Panc1 (cell line): Measurements from ENCODE around the gene IL2RA. TPM values are rescaled to one million over a fixed set of nuclear protein-coding genes. Genes with fewer than 3 reads are reported as not detected.

ENCODE experiments used
- ATAC-seq: fragments of 200-7000 bp; cut with Tn5 transposase; 2 replicates; pipeline ENCODE4 v1.9.1; 2020; ENCODE audit warnings: mild to moderate bottlenecking, moderate library complexity
- BruUV-seq: library from RNA; stranded (reverse); fragments of 400-500 nt; replicated peaks from 2 replicates; lab custom pipeline; 2021; lab: Mats Ljungman, UMichigan
- CTCF ChIA-PET: fragments of 300-600 bp; sonication (Branson Sonifier 250); formaldehyde crosslinking; loops from one replicate; lab custom pipeline; 2022; ENCODE audit warnings: antibody characterized with exemption; lab: Charles Lee
- POLR2A ChIA-PET: fragments of 300-600 bp; sonication (Branson Sonifier 250); formaldehyde crosslinking; loops from one replicate; lab custom pipeline; 2022; ENCODE audit warnings: antibody characterized with exemption; lab: Charles Lee
- DNase-seq: peaks from one replicate; pipeline ENCODE4 v3.0.0-alpha.2; 2010; ENCODE audit warnings: low read depth, low spot score
- H3K27ac ChIP-seq: 2 replicates; pipeline ENCODE4 v1.5.1; 2011; ENCODE audit warnings: mild to moderate bottlenecking, low read length, inconsistent platforms
- H3K27me3 ChIP-seq: fragments of 200-500 bp; sonication (Bioruptor generic); 2 replicates; pipeline ENCODE4 v1.6.0; 2014; ENCODE audit warnings: low read length, inconsistent platforms; ENCODE audit not compliant: control insufficient read depth, insufficient read depth
- H3K36me3 ChIP-seq: fragments of 200-500 bp; sonication (Bioruptor generic); 2 replicates; pipeline ENCODE4 v1.5.1; 2014; ENCODE audit warnings: inconsistent platforms, mild to moderate bottlenecking, low read length, moderate library complexity; ENCODE audit not compliant: control insufficient read depth, insufficient read depth
- H3K4me1 ChIP-seq: 2 replicates; pipeline ENCODE4 v1.5.1; 2011; ENCODE audit warnings: inconsistent platforms, mild to moderate bottlenecking, low read length, moderate library complexity; ENCODE audit not compliant: control insufficient read depth, insufficient read depth
- H3K4me3 ChIP-seq, 2 experiments: 2 replicates each; pipeline ENCODE4 v1.5.1; 2011 to 2012; ENCODE audit warnings: low read depth in 2 of 2, low read length in 2 of 2, mild to moderate bottlenecking in 2 of 2, inconsistent platforms in 1 of 2, moderate library complexity in 1 of 2
- H3K9me3 ChIP-seq: fragments of 200-500 bp; sonication (Bioruptor generic); 2 replicates; pipeline ENCODE4 v1.5.1; 2014; ENCODE audit warnings: low read depth, mild to moderate bottlenecking, inconsistent platforms, low read length, moderate library complexity; ENCODE audit not compliant: control insufficient read depth, insufficient read depth
- CTCF ChIP-seq: fragments of 450-650 bp; IDR thresholded peaks from 2 replicates; pipeline ENCODE4 v1.5.1; 2017; ENCODE audit warnings: mild to moderate bottlenecking
- POLR2AphosphoS5 ChIP-seq: IDR thresholded peaks from 2 replicates; pipeline ENCODE4 v1.6.1; 2012; ENCODE audit warnings: mild to moderate bottlenecking, low read depth, low read length, moderate library complexity
- REST ChIP-seq, 2 experiments: IDR thresholded peaks; 2 replicates each; pipeline ENCODE4 v1.6.1; 2011 to 2012; ENCODE audit warnings: low read depth in 2 of 2, control low read depth in 1 of 2, low read length in 1 of 2, mild to moderate bottlenecking in 1 of 2, moderate library complexity in 1 of 2; ENCODE audit not compliant: insufficient read depth in 1 of 2
- SIN3A ChIP-seq: IDR thresholded peaks from 2 replicates; pipeline ENCODE4 v1.6.1; 2012; ENCODE audit warnings: low read depth, mild to moderate bottlenecking, low read length, moderate library complexity, borderline replicate concordance; ENCODE audit not compliant: insufficient read depth
- TCF7L2 ChIP-seq: IDR thresholded peaks from 2 replicates; pipeline ENCODE4 v1.6.1; 2011; ENCODE audit warnings: mild to moderate bottlenecking, low read depth, low read length, inconsistent platforms
- in situ Hi-C: cut with HindIII; loops from 2 replicates; pipeline ENCODE4 v1.10.0; 2016; ENCODE audit warnings: low sequenced_read_pairs, low pct_unique_long_range_greater_than_20kb
- intact Hi-C: fragments of 100-400 bp; cut with micrococcal nuclease; formaldehyde crosslinking; loops from one replicate; pipeline ENCODE4 v1.10.0; 2022; ENCODE audit not compliant: unreplicated experiment
- total RNA-seq: library from RNA; stranded (reverse); gene quantifications from one replicate; pipeline ENCODE4 v1.2.1, GENCODE V29; 2021; ENCODE audit not compliant: unreplicated experiment

Gene IL2RA
- total RNA-seq, 1 experiment from 2014 or later: 0.33 TPM

GRCh38 chr10:6100370-6100769, 38.2 kb upstream of the IL2RA start:
- POLR2A ChIA-PET: no interaction called here
- in situ Hi-C loops: no loop called here
- BruUV-seq: no TSS peak
- DNase-seq (no peak), ATAC-seq (no peak)
- no peaks in the 10 kb centered on the region for H3K27me3 ChIP-seq
- no peaks in the 10 kb centered on the region for H3K4me1 ChIP-seq
- H3K9me3 ChIP-seq: no peaks in the 10 kb centered on the region
- no peak overlapping the region for H3K4me3 ChIP-seq
- intact Hi-C loops: loop anchor here (10.0 kb wide), 1 partner anchor 54 kb away; no protein-coding TSS in a partner anchor
- no peak overlapping the region for H3K27ac ChIP-seq
- peaks cover 12% of the 10 kb centered on the region; the same call in 1 of the 2 replicates for H3K36me3 ChIP-seq
- TF ChIP-seq POLR2AphosphoS5: no peak
- TF ChIP-seq REST (IDR thresholded peaks at IDR 0.05; ENCODE audit: insufficient read depth in 1 of 2, low read depth in 2 of 2, low read length in 1 of 2): no peak
- TF ChIP-seq CTCF: no peak
- TF ChIP-seq SIN3A: no peak
- TF ChIP-seq TCF7L2: no peak
- CTCF ChIA-PET: no interaction called here

GRCh38 chr10:6098156-6098555, 36.0 kb upstream of the IL2RA start:
- no peaks in the 10 kb centered on the region for H3K27me3 ChIP-seq
- in situ Hi-C loops (no loop called here), intact Hi-C loops (no loop called here)
- DNase-seq (no peak), ATAC-seq (no peak)
- no peak overlapping the region for H3K27ac ChIP-seq
- TF ChIP-seq POLR2AphosphoS5 (no peak), SIN3A (no peak), REST (IDR thresholded peaks at IDR 0.05; ENCODE audit: insufficient read depth in 1 of 2, low read depth in 2 of 2, low read length in 1 of 2) (no peak), TCF7L2 (no peak), CTCF (no peak)
- BruUV-seq: no TSS peak
- no peak overlapping the region for H3K4me3 ChIP-seq
- H3K4me1 ChIP-seq: no peaks in the 10 kb centered on the region
- H3K36me3 ChIP-seq: peaks cover 9% of the 10 kb centered on the region; the same call in 1 of the 2 replicates
- H3K9me3 ChIP-seq: no peaks in the 10 kb centered on the region
- ChIA-PET POLR2A (no interaction called here), CTCF (no interaction called here)
